T-cell (primary cell): ENCODE measurements around the gene LARGE1. TPM values are rescaled to one million over a fixed set of nuclear protein-coding genes. Genes with fewer than 3 reads are reported as not detected.

ENCODE experiments used
- ATAC-seq, 4 experiments: fragments of 200-7000 bp in 3 of 4; fragments of 150-1000 bp in 1 of 4; cut with Tn5 transposase; replicated peaks in 1 of 4; 1 replicate in 3 of 4; 2 replicates in 1 of 4; pipeline ENCODE4 v1.10.0; 2021; ENCODE audit warnings: moderate library complexity in 3 of 4, mild to moderate bottlenecking in 2 of 4, moderate number of reproducible peaks in 1 of 4
- CTCF ChIA-PET, 2 donors: fragments of 300-600 bp; sonication (Branson Sonifier 250); formaldehyde crosslinking; loops; one replicate each; lab custom pipeline; 2022; ENCODE audit warnings: antibody characterized with exemption in 2 of 2; lab: Charles Lee
- POLR2A ChIA-PET, 2 donors: fragments of 300-600 bp; sonication (Branson Sonifier 250); formaldehyde crosslinking; loops; one replicate each; lab custom pipeline; 2022; ENCODE audit warnings: antibody characterized with exemption in 2 of 2; lab: Charles Lee
- DNase-seq, 35 experiments: peaks; one replicate each; pipeline versions ENCODE4 v3.0.0 to v3.0.0-alpha.2; 2013 to 2023
- H3K27ac ChIP-seq: one replicate; pipeline ENCODE4 v1.5.1; 2013; ENCODE audit warnings: low read length
- H3K27me3 ChIP-seq, 2 experiments: replicated peaks in 1 of 2; 1 replicate in 1 of 2; 2 replicates in 1 of 2; pipeline versions ENCODE4 v1.6.1 to v1.7.0; 2013; ENCODE audit warnings: low read length in 1 of 2, mixed read lengths in 1 of 2; ENCODE audit not compliant: control insufficient read depth in 2 of 2, insufficient read depth in 2 of 2; ENCODE audit errors: extremely low read depth in 1 of 2
- H3K36me3 ChIP-seq, 2 donors: 1 replicate in 1 of 2; 2 replicates in 1 of 2; pipeline versions ENCODE4 v1.6.1 to v1.7.0; 2013; ENCODE audit warnings: low read length in 1 of 2; ENCODE audit not compliant: control insufficient read depth in 2 of 2, insufficient read depth in 1 of 2; ENCODE audit errors: extremely low read depth in 1 of 2
- H3K4me1 ChIP-seq, 2 experiments: 1 replicate in 1 of 2; 2 replicates in 1 of 2; pipeline versions ENCODE4 v1.6.1 to v1.7.0; 2013; ENCODE audit warnings: low read length in 2 of 2, mixed read lengths in 1 of 2; ENCODE audit not compliant: insufficient read depth in 2 of 2, control insufficient read depth in 1 of 2; ENCODE audit errors: extremely low read depth in 1 of 2
- H3K4me3 ChIP-seq, 2 donors: 1 replicate in 1 of 2; 2 replicates in 1 of 2; pipeline versions ENCODE4 v1.5.1 to v1.7.0; 2013; ENCODE audit warnings: mild to moderate bottlenecking in 2 of 2, low read length in 1 of 2, moderate library complexity in 1 of 2; ENCODE audit not compliant: control insufficient read depth in 1 of 2; ENCODE audit errors: extremely low read depth in 1 of 2
- H3K9me3 ChIP-seq: 2 replicates; pipeline ENCODE4 v1.7.0; 2013
- H3K27ac Mint-ChIP-seq, 2 donors: one replicate each; pipeline ENCODE4 v1.8.0; 2020 to 2021; ENCODE audit warnings: mild to moderate bottlenecking in 2 of 2, mixed read lengths in 2 of 2
- H3K27me3 Mint-ChIP-seq, 2 donors: one replicate each; pipeline ENCODE4 v1.8.0; 2021 to 2022; ENCODE audit warnings: mixed read lengths in 2 of 2
- H3K36me3 Mint-ChIP-seq: one replicate; pipeline ENCODE4 v1.8.0; 2021; ENCODE audit warnings: mixed read lengths
- H3K4me1 Mint-ChIP-seq, 3 donors: one replicate each; pipeline ENCODE4 v1.8.0; 2020 to 2022; ENCODE audit warnings: mixed read lengths in 3 of 3, mild to moderate bottlenecking in 1 of 3
- H3K4me3 Mint-ChIP-seq, 3 donors: one replicate each; pipeline ENCODE4 v1.8.0; 2020 to 2022; ENCODE audit warnings: mild to moderate bottlenecking in 3 of 3, mixed read lengths in 3 of 3, moderate library complexity in 3 of 3
- H3K9me3 Mint-ChIP-seq, 3 donors: one replicate each; pipeline ENCODE4 v1.8.0; 2020 to 2022; ENCODE audit warnings: mixed read lengths in 3 of 3
- WGBS: methylation state at CpG from one replicate; pipeline ENCODE4 v1.1.5; 2013; ENCODE audit warnings: missing lambda C conversion rate; ENCODE audit not compliant: insufficient coverage; 5-methylcytosine and 5-hydroxymethylcytosine counted together
- total RNA-seq, 35 experiments: library from RNA in 6 of 35; stranded (reverse) in 6 of 35; fragments of 120-200 nt in 1 of 35; gene quantifications; one replicate each; pipeline versions ENCODE4 v1.2.1 to v1.2.4 and lab custom pipeline; 2013 to 2026

The LARGE1 gene
- total RNA-seq, 5 donors from 2014 or later (not counting 1 experiment from before 2014, with no cell fraction given), result 0.53 to 6.1 (median 3.0) TPM

GRCh38 chr22:33825761-33826160, 94.5 kb downstream of the LARGE1 start:
- Mint-ChIP-seq H3K4me1 (no peaks in the 10 kb centered on the region), H3K4me3 (no peak overlapping the region), H3K36me3 (no peaks in the 10 kb centered on the region), H3K27ac (no peak overlapping the region), H3K9me3 (peaks cover 0 to 3% (median 2%) of the 10 kb centered on the region in 3 donors), H3K27me3 (no peaks in the 10 kb centered on the region)
- ATAC-seq, result no peak
- H3K9me3 ChIP-seq, result no peaks in the 10 kb centered on the region
- WGBS, result 60% methylated on average over 1 of the region's 5 CpGs
- no peaks in the 10 kb centered on the region for H3K4me1 ChIP-seq
- no peak for DNase-seq
- no peak overlapping the region for H3K27ac ChIP-seq
- no peaks in the 10 kb centered on the region for H3K27me3 ChIP-seq
- H3K36me3 ChIP-seq, result no peaks in the 10 kb centered on the region
- POLR2A ChIA-PET, result no interaction called here
- CTCF ChIA-PET, result no interaction called here
- H3K4me3 ChIP-seq, result no peak overlapping the region

- Histone ChIP-seq H3K27ac (no peak overlapping the region), H3K4me3 (no peak overlapping the region), H3K27me3 (peaks cover 0 to 2% of the 10 kb centered on the region in 2 experiments), H3K4me1 (no peaks in the 10 kb centered on the region), H3K36me3 (no peaks in the 10 kb centered on the region), H3K9me3 (no peaks in the 10 kb centered on the region)
- Mint-ChIP-seq H3K4me1 (no peaks in the 10 kb centered on the region), H3K36me3 (no peaks in the 10 kb centered on the region), H3K27ac (no peak overlapping the region), H3K9me3 (peaks cover 0 to 4% (median 3%) of the 10 kb centered on the region in 3 donors), H3K27me3 (no peaks in the 10 kb centered on the region), H3K4me3 (no peak overlapping the region)
- CTCF ChIA-PET, result interaction anchor here in 1 of 2 donors (0.6 kb wide), 1 partner anchor 779 kb away, joined by 4 read pairs; no protein-coding TSS in a partner anchor
- WGBS, result no CpG with 5 or more reads among the region's 8 CpGs
- POLR2A ChIA-PET, result no interaction called here
- no peak for DNase-seq
- no peak for ATAC-seq
Measured at GRCh38 chr22:33823552-33823951, 96.7 kb downstream of the LARGE1 start.

- POLR2A ChIA-PET, result no interaction called here
- Histone ChIP-seq H3K4me1 (no peaks in the 10 kb centered on the region), H3K36me3 (no peaks in the 10 kb centered on the region), H3K4me3 (no peak overlapping the region), H3K9me3 (no peaks in the 10 kb centered on the region), H3K27me3 (peaks cover 2% of the 10 kb centered on the region in 2 experiments), H3K27ac (no peak overlapping the region)
- H3K27me3 Mint-ChIP-seq, result no peaks in the 10 kb centered on the region
- ATAC-seq (no peak), DNase-seq (no peak)
- CTCF ChIA-PET, result no interaction called here
- WGBS, result no CpG with 5 or more reads among the region's 4 CpGs
- H3K4me3 Mint-ChIP-seq, result no peak overlapping the region
- H3K4me1 Mint-ChIP-seq, result no peaks in the 10 kb centered on the region
- no peak overlapping the region for H3K27ac Mint-ChIP-seq
- H3K9me3 Mint-ChIP-seq, result peaks cover 0 to 10% (median 0%) of the 10 kb centered on the region in 3 donors
- H3K36me3 Mint-ChIP-seq, result no peaks in the 10 kb centered on the region
Measured at GRCh38 chr22:33821290-33821689, 99.0 kb downstream of the LARGE1 start.

- ATAC-seq, result no peak
- no CpG with 5 or more reads among the region's 3 CpGs for WGBS
Measured at GRCh38 chr22:33819743-33820142, 100.5 kb downstream of the LARGE1 start.

GRCh38 chr22:33817512-33818127, 102.7 kb downstream of the LARGE1 start:
- Mint-ChIP-seq H3K9me3 (peaks cover 0 to 20% (median 0%) of the 10 kb centered on the region in 3 donors), H3K27me3 (no peaks in the 10 kb centered on the region), H3K4me3 (no peak overlapping the region), H3K27ac (no peak overlapping the region), H3K4me1 (no peaks in the 10 kb centered on the region), H3K36me3 (no peaks in the 10 kb centered on the region)
- no peak overlapping the region for H3K27ac ChIP-seq
- DNase-seq (no peak), ATAC-seq (no peak)
- H3K4me3 ChIP-seq, result no peak overlapping the region
- H3K9me3 ChIP-seq, result no peaks in the 10 kb centered on the region
- CTCF ChIA-PET, result no interaction called here
- H3K36me3 ChIP-seq, result no peaks in the 10 kb centered on the region
- no CpG with 5 or more reads among the region's 4 CpGs for WGBS
- POLR2A ChIA-PET, result no interaction called here
- H3K4me1 ChIP-seq, result no peaks in the 10 kb centered on the region
- peaks cover 2% of the 10 kb centered on the region in 2 experiments for H3K27me3 ChIP-seq

More at GRCh38 chr22:33819743-33820142, 100.5 kb downstream of the LARGE1 start:
- Mint-ChIP-seq H3K4me3 (no peak overlapping the region), H3K36me3 (no peaks in the 10 kb centered on the region), H3K4me1 (no peaks in the 10 kb centered on the region), H3K27me3 (no peaks in the 10 kb centered on the region), H3K9me3 (peaks cover 0 to 20% (median 0%) of the 10 kb centered on the region in 3 donors), H3K27ac (no peak overlapping the region)
- H3K27ac ChIP-seq, result no peak overlapping the region
- no peak overlapping the region for H3K4me3 ChIP-seq
- no peak for DNase-seq
- ChIA-PET CTCF (no interaction called here), POLR2A (no interaction called here)
- no peaks in the 10 kb centered on the region for H3K36me3 ChIP-seq
- no peaks in the 10 kb centered on the region for H3K9me3 ChIP-seq
- H3K27me3 ChIP-seq, result peaks cover 2% of the 10 kb centered on the region in 2 experiments
- no peaks in the 10 kb centered on the region for H3K4me1 ChIP-seq

GRCh38 chr22:33812360-33812977, 107.8 kb downstream of the LARGE1 start:
- ATAC-seq (no peak), DNase-seq (no peak)
- Histone ChIP-seq H3K4me1 (no peaks in the 10 kb centered on the region), H3K4me3 (no peak overlapping the region), H3K36me3 (no peaks in the 10 kb centered on the region), H3K9me3 (no peaks in the 10 kb centered on the region), H3K27me3 (no peaks in the 10 kb centered on the region), H3K27ac (no peak overlapping the region)
- H3K4me3 Mint-ChIP-seq, result no peak overlapping the region
- ChIA-PET CTCF (interaction anchor here in 1 of 2 donors (0.6 kb wide), 1 partner anchor 1132 kb away, joined by 3 read pairs; no protein-coding TSS in a partner anchor), POLR2A (no interaction called here)
- WGBS, result 87% methylated on average over 5 of the region's 7 CpGs
- H3K36me3 Mint-ChIP-seq, result no peaks in the 10 kb centered on the region
- H3K9me3 Mint-ChIP-seq, result peaks cover 0 to 15% (median 8%) of the 10 kb centered on the region in 3 donors
- H3K27me3 Mint-ChIP-seq, result no peaks in the 10 kb centered on the region
- H3K4me1 Mint-ChIP-seq, result no peaks in the 10 kb centered on the region
- H3K27ac Mint-ChIP-seq, result no peak overlapping the region
